Endothelial cell of umbilical vein (primary cell): ENCODE measurements around the gene SORCS2. TPM values are rescaled to one million over a fixed set of nuclear protein-coding genes. Genes with fewer than 3 reads are reported as not detected.

Experiments
- BruUV-seq: library from RNA; stranded (reverse); fragments of 400-500 nt; replicated peaks from 2 replicates; lab custom pipeline; 2021; lab: Mats Ljungman, UMichigan
- CTCF ChIA-PET: fragments of 300-600, 350-600 bp; sonication (Branson Sonifier 250); formaldehyde crosslinking; loops from one replicate; lab custom pipeline; 2021; ENCODE audit warnings: antibody characterized with exemption, inconsistent platforms; lab: Charles Lee
- POLR2A ChIA-PET: fragments of 300-600, 350-600 bp; sonication (Branson Sonifier 250); formaldehyde crosslinking; loops from one replicate; lab custom pipeline; 2021; ENCODE audit warnings: antibody characterized with exemption, inconsistent platforms; lab: Charles Lee
- DNase-seq: peaks from one replicate; pipeline ENCODE4 v3.0.0-alpha.2; 2011; ENCODE audit warnings: low read depth, low spot score
- FAIRE-seq: peaks from 2 replicates; lab custom pipeline; 2011; peaks lifted over from hg19 to GRCh38; lab: Jason Lieb, UNC
- H2AFZ ChIP-seq: 2 replicates; pipeline ENCODE4 v1.6.0; 2012; ENCODE audit warnings: low read depth, low read length, control low read depth, inconsistent platforms
- H3K27ac ChIP-seq: 2 replicates; pipeline ENCODE4 v1.5.1; 2011; ENCODE audit warnings: low read depth, mild to moderate bottlenecking, control low read depth, low read length, moderate library complexity; ENCODE audit not compliant: insufficient read depth
- H3K27me3 ChIP-seq, 2 experiments: 2 replicates each; pipeline versions ENCODE4 v1.6.0 to v1.6.1; 2011; ENCODE audit warnings: low read length in 2 of 2, mixed read lengths in 1 of 2; ENCODE audit not compliant: control insufficient read depth in 2 of 2, insufficient read depth in 2 of 2
- H3K36me3 ChIP-seq, 2 experiments: 2 replicates in 1 of 2; 3 replicates in 1 of 2; pipeline ENCODE4 v1.5.1; 2011; ENCODE audit warnings: low read length in 2 of 2, mild to moderate bottlenecking in 1 of 2, moderate library complexity in 1 of 2; ENCODE audit not compliant: control insufficient read depth in 2 of 2, insufficient read depth in 2 of 2; ENCODE audit errors: extremely low read depth in 1 of 2
- H3K4me1 ChIP-seq: 3 replicates; pipeline ENCODE4 v1.5.1; 2011; ENCODE audit warnings: mild to moderate bottlenecking, low read length; ENCODE audit not compliant: control insufficient read depth, insufficient read depth; ENCODE audit errors: extremely low read depth
- H3K4me2 ChIP-seq: 2 replicates; pipeline ENCODE4 v1.6.1; 2011; ENCODE audit warnings: low read length, control low read depth, mixed read lengths; ENCODE audit not compliant: insufficient read depth
- H3K4me3 ChIP-seq, 3 experiments: fragments of 200-600 bp in 1 of 3; sonication (generic), shearing (Covaris generic) in 1 of 3; replicated peaks in 1 of 3; 2 replicates each; pipeline ENCODE4 v1.5.1; 2011 to 2016; ENCODE audit warnings: control low read depth in 3 of 3, low read length in 3 of 3, mild to moderate bottlenecking in 2 of 3, inconsistent platforms in 1 of 3, low read depth in 1 of 3, moderate library complexity in 1 of 3; ENCODE audit not compliant: insufficient read depth in 1 of 3
- H3K79me2 ChIP-seq: 2 replicates; pipeline ENCODE4 v1.6.0; 2012; ENCODE audit warnings: low read length, inconsistent platforms; ENCODE audit not compliant: control insufficient read depth, insufficient read depth
- H3K9ac ChIP-seq: replicated peaks from 2 replicates; pipeline ENCODE3; 2011; ENCODE audit warnings: low read length, control low read depth; ENCODE audit not compliant: insufficient read depth; ENCODE audit errors: extremely low read depth
- H3K9me1 ChIP-seq: replicated peaks from 3 replicates; pipeline ENCODE4 v1.6.0; 2011; ENCODE audit warnings: mild to moderate bottlenecking, low read length; ENCODE audit not compliant: control insufficient read depth, insufficient read depth; ENCODE audit errors: extremely low read depth
- H3K9me3 ChIP-seq: replicated peaks from 2 replicates; pipeline ENCODE4 v1.5.1; 2012; ENCODE audit warnings: low read length, inconsistent platforms; ENCODE audit not compliant: control insufficient read depth, insufficient read depth
- H4K20me1 ChIP-seq: replicated peaks from 2 replicates; pipeline ENCODE3; 2011; ENCODE audit warnings: mild to moderate bottlenecking, low read length; ENCODE audit not compliant: control insufficient read depth, insufficient read depth; ENCODE audit errors: extremely low read depth
- EZH2 ChIP-seq: IDR thresholded peaks from 2 replicates; pipeline ENCODE4 v1.6.1; 2012; ENCODE audit warnings: borderline replicate concordance, low read depth, mild to moderate bottlenecking, moderate library complexity, low read length, inconsistent platforms; ENCODE audit not compliant: severe bottlenecking
- FOS ChIP-seq: IDR thresholded peaks from 2 replicates; pipeline ENCODE4 v1.6.1; 2011; ENCODE audit warnings: mild to moderate bottlenecking, low read length, moderate library complexity, borderline replicate concordance; ENCODE audit not compliant: insufficient read depth
- GATA2 ChIP-seq: IDR thresholded peaks from 2 replicates; pipeline ENCODE4 v1.7.0; 2011; ENCODE audit warnings: low read depth, mild to moderate bottlenecking, moderate library complexity, mixed read lengths, low read length; ENCODE audit not compliant: insufficient read length, insufficient read depth
- JUN ChIP-seq: IDR thresholded peaks from 2 replicates; pipeline ENCODE4 v1.6.1; 2011; ENCODE audit warnings: borderline replicate concordance, low read depth; ENCODE audit not compliant: insufficient read length, insufficient read depth
- MAX ChIP-seq: IDR thresholded peaks from 2 replicates; pipeline ENCODE4 v1.6.1; 2011; ENCODE audit not compliant: insufficient read depth, insufficient read length
- MYC ChIP-seq: IDR thresholded peaks from one replicate; pipeline ENCODE4 v1.6.1; 2011; ENCODE audit warnings: mild to moderate bottlenecking, low read depth, low read length
- POLR2A ChIP-seq: IDR thresholded peaks from 2 replicates; pipeline ENCODE4 v1.6.1; 2012; ENCODE audit warnings: low read depth, mild to moderate bottlenecking, control low read depth, low read length
- POLR2AphosphoS5 ChIP-seq: IDR thresholded peaks from 2 replicates; pipeline ENCODE4 v1.6.1; 2012; ENCODE audit warnings: low read depth, mild to moderate bottlenecking, control low read depth, low read length, moderate library complexity; ENCODE audit not compliant: insufficient read depth
- dilution Hi-C: fragments of 300-500 bp; cut with MboI; formaldehyde crosslinking; loops from one replicate; pipeline ENCODE4 v1.15.0; 2019; ENCODE audit warnings: low sequenced_read_pairs; ENCODE audit not compliant: extremely low pct_ligation_motif_present
- intact Hi-C: fragments of 100-400 bp; cut with micrococcal nuclease; formaldehyde crosslinking; loops from one replicate; pipeline ENCODE4 v1.10.0; 2022
- polyA plus RNA-seq, 4 experiments: library from polyadenylated mRNA; depleted of rRNA in 3 of 4; stranded (reverse) in 3 of 4; unstranded in 1 of 4; fragments of >200 nt; gene quantifications; 2 replicates each; pipeline versions ENCODE4 v1.2.1 to v1.2.3, GENCODE V29; 2011 to 2012; ENCODE audit warnings: missing spikeins in 1 of 4
- total RNA-seq: library from RNA; stranded (reverse); gene quantifications from 2 replicates; pipeline ENCODE4 v1.2.3, GENCODE V29; 2021
- TF ChIP-seq, protein P1 (sequence below), 2 donors: IDR thresholded peaks; 1 replicate in 1 of 2; 2 replicates in 1 of 2; pipeline ENCODE4 v1.5.1; 2011; ENCODE audit warnings: low read length in 2 of 2, mild to moderate bottlenecking in 2 of 2, moderate library complexity in 2 of 2, control low read depth in 1 of 2, inconsistent platforms in 1 of 2, low read depth in 1 of 2; ENCODE audit not compliant: insufficient read depth in 1 of 2; ENCODE audit errors: extremely low read depth in 1 of 2

The SORCS2 gene
- total and polyA plus RNA-seq, 2 donors (not counting 3 experiments of a cell fraction or from before 2014, with no cell fraction given) = not detected

GRCh38 chr4:7668826-7669225 is 476.5 kb downstream of the SORCS2 start:
- Histone ChIP-seq H3K9ac (no peak overlapping the region), H3K36me3 (no peaks in the 10 kb centered on the region), H2AFZ (no peak overlapping the region), H3K9me1 (no peaks in the 10 kb centered on the region), H3K9me3 (no peaks in the 10 kb centered on the region), H3K4me1 (no peaks in the 10 kb centered on the region), H4K20me1 (no peaks in the 10 kb centered on the region), H3K4me3 (no peak overlapping the region), H3K27me3 (peaks cover 4 to 7% of the 10 kb centered on the region in 2 experiments), H3K79me2 (no peaks in the 10 kb centered on the region), H3K27ac (no peak overlapping the region), H3K4me2 (no peak overlapping the region)
- no TSS peak for BruUV-seq
- dilution Hi-C loops (no loop called here), intact Hi-C loops (no loop called here)
- TF ChIP-seq GATA2 = no peak
- TF ChIP-seq MYC = no peak
- no peak for TF ChIP-seq FOS
- no peak for TF ChIP-seq JUN
- TF ChIP-seq EZH2 = no peak
- TF ChIP-seq MAX = no peak
- no peak for TF ChIP-seq POLR2A
- TF ChIP-seq POLR2AphosphoS5 = no peak
- DNase-seq (no peak), FAIRE-seq (no peak)
- ChIA-PET CTCF (interaction anchor here (1.0 to 1.1 kb wide), 2 partner anchors 10 to 133 kb away, joined by 3 read pairs; no protein-coding TSS in a partner anchor), POLR2A (no interaction called here)

- intact Hi-C loops (no loop called here), dilution Hi-C loops (no loop called here)
- Histone ChIP-seq H3K27me3 (peaks cover 4 to 7% of the 10 kb centered on the region in 2 experiments), H3K9me1 (no peaks in the 10 kb centered on the region), H3K4me3 (no peak overlapping the region), H3K9ac (no peak overlapping the region), H2AFZ (no peak overlapping the region), H4K20me1 (no peaks in the 10 kb centered on the region), H3K79me2 (no peaks in the 10 kb centered on the region), H3K27ac (no peak overlapping the region), H3K4me1 (no peaks in the 10 kb centered on the region), H3K9me3 (no peaks in the 10 kb centered on the region), H3K4me2 (no peak overlapping the region), H3K36me3 (no peaks in the 10 kb centered on the region)
- DNase-seq = no peak
- CTCF ChIA-PET = no interaction called here
- TF ChIP-seq, protein P1, sequence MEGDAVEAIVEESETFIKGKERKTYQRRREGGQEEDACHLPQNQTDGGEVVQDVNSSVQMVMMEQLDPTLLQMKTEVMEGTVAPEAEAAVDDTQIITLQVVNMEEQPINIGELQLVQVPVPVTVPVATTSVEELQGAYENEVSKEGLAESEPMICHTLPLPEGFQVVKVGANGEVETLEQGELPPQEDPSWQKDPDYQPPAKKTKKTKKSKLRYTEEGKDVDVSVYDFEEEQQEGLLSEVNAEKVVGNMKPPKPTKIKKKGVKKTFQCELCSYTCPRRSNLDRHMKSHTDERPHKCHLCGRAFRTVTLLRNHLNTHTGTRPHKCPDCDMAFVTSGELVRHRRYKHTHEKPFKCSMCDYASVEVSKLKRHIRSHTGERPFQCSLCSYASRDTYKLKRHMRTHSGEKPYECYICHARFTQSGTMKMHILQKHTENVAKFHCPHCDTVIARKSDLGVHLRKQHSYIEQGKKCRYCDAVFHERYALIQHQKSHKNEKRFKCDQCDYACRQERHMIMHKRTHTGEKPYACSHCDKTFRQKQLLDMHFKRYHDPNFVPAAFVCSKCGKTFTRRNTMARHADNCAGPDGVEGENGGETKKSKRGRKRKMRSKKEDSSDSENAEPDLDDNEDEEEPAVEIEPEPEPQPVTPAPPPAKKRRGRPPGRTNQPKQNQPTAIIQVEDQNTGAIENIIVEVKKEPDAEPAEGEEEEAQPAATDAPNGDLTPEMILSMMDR (IDR thresholded peaks at IDR 0.05; ENCODE audit: extremely low read depth in 1 of 2, insufficient read depth in 1 of 2, low read depth in 1 of 2, low read length in 2 of 2) = no peak
- TF ChIP-seq EZH2 (no peak), GATA2 (no peak), POLR2A (no peak), JUN (no peak), MAX (no peak), FOS (no peak), POLR2AphosphoS5 (no peak), MYC (no peak)
- no peak for FAIRE-seq
- BruUV-seq = no TSS peak
- POLR2A ChIA-PET = no interaction called here
These were observed 480.3 kb downstream of the SORCS2 start for GRCh38 chr4:7672601-7673000.
